Measurements from ENCODE around the gene TACSTD2. TPM values are rescaled to one million over a fixed set of nuclear protein-coding genes. Genes with fewer than 3 reads are reported as not detected.
A peak's percentile ranks its signal among the peaks of the same experiment; 100 is the strongest.
"Not testable (repeated sequence)": the region's sequence is repeated elsewhere in the genome, so short reads cannot be mapped to it uniquely, and the experiment has no call there.

TACSTD2 gene
- total RNA-seq, 1 experiment from 2014 or later, result not detected

DNA sequence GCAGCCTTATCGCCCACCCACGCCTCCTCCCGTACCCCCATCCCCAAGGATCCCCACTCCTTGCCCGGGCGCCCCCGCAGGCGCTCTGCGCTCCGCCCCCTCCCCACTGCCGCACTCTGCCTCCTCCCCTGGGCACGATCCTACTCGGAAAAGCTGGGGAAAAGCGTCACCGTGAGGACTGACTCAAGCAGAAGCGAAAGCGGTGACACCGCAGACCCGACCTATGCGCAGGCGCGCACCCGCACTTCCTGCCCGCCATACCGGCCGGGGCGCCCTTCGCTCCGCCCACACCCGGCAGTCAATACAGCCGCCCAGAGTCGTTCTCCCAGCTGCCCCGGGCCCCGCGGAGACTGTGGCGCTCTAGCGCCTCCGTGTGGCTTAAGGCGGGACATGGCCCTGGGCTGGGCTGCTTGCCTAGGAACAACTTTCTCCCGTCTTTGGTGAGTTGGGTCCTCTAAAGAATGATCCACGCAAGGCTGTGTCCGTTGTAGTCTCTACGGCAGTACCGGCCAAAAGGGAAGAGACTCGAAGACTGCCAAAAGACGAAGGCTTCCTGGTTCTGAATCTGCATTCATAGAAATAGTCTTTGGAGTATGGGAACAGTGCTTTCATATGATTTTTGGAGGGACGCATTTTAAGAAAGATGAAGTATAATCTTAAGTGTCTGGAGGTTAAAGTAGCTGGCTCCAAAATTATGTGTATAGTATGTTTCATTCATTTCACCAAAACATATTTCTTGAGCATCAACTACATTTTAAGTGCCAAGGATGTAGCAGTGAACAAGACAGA is 30.3 kb downstream of the TACSTD2 start, which contains the start of gene OMA1:
OMA1 (minus strand) TSS at position 207 of the 789 bp plus-strand sequence. CDS start 7,432 bp downstream, outside the sequence.
- Histone ChIP-seq H3K27me3 (no peaks in the 10 kb centered on the region), H3K36me3 (no peaks in the 10 kb centered on the region), H3K4me3 (peak within 1 kb of the TSS; percentile 76), H3K9me3 (no peaks in the 10 kb centered on the region)
- peak; percentile 98 for DNase-seq

GRCh38 chr1:58545591-58546519 is 31.2 kb downstream of the TACSTD2 start:
- Histone ChIP-seq H3K36me3 (no peaks in the 10 kb centered on the region), H3K27me3 (no peaks in the 10 kb centered on the region), H3K4me3 (peak overlapping the region; percentile 76), H3K9me3 (no peaks in the 10 kb centered on the region)
- DNase-seq, result peak; percentile 87

GRCh38 chr1:58543260-58543659 is 33.8 kb downstream of the TACSTD2 start:
- Histone ChIP-seq H3K36me3 (no peaks in the 10 kb centered on the region), H3K4me3 (no peak overlapping the region), H3K9me3 (no peaks in the 10 kb centered on the region), H3K27me3 (no peaks in the 10 kb centered on the region)
- DNase-seq, result no peak

DNA sequence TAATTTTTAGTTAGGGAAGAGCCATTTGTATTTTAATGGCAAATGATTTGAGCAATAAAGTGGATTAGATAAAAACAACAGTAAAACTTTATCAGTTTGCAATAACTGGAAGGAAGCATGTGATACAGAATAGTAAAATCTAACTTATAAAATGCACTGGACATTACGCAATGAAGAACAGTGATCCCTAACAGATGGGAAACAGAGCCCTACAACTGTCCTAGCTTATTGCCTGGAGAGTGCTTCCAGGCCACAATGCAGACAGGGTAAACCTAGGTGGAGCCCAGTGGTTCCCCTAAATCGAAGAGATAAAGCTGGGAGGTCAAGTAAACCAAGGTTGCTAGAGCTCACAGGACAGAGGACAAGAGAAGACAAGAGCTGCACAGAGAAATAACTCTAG is 37.5 kb downstream of the TACSTD2 start:
- Histone ChIP-seq H3K36me3 (no peaks in the 10 kb centered on the region), H3K9me3 (no peaks in the 10 kb centered on the region), H3K4me3 (no peak overlapping the region), H3K27me3 (no peaks in the 10 kb centered on the region)
- DNase-seq, result no peak

GRCh38 chr1:58538821-58539220 is 38.2 kb downstream of the TACSTD2 start:
- DNase-seq, result no peak
- H3K27me3 ChIP-seq, result no peaks in the 10 kb centered on the region
- no peaks in the 10 kb centered on the region for H3K36me3 ChIP-seq
- H3K9me3 ChIP-seq, result no peaks in the 10 kb centered on the region
- no peak overlapping the region for H3K4me3 ChIP-seq

DNA sequence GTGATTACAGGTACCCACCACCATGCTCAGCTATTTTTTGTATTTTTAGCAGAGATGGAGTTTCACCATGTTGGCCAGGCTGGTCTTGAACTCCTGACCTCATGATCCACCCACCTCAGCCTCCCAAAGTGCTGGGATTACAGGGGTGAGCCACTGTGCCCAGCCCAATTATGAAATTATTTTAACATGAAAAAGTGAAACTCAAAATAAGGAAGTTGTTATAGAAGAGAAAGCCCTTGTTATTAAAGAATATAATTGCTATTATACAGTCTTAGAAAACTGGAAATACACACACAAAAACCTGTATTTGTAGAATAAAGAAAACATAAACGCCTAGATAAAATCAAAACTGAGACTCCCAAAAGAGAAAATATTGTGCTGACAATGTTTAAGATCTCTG is 45.2 kb downstream of the TACSTD2 start:
- not testable (repeated sequence) for H3K9me3 ChIP-seq, H3K36me3 ChIP-seq, DNase-seq, H3K27me3 ChIP-seq, H3K4me3 ChIP-seq

- H3K9me3 ChIP-seq, result no peaks in the 10 kb centered on the region
- H3K36me3 ChIP-seq, result no peaks in the 10 kb centered on the region
- no peak for DNase-seq
- H3K27me3 ChIP-seq, result no peaks in the 10 kb centered on the region
- H3K4me3 ChIP-seq, result no peak overlapping the region
Measured at GRCh38 chr1:58529284-58529683, 47.8 kb downstream of the TACSTD2 start.

DNA sequence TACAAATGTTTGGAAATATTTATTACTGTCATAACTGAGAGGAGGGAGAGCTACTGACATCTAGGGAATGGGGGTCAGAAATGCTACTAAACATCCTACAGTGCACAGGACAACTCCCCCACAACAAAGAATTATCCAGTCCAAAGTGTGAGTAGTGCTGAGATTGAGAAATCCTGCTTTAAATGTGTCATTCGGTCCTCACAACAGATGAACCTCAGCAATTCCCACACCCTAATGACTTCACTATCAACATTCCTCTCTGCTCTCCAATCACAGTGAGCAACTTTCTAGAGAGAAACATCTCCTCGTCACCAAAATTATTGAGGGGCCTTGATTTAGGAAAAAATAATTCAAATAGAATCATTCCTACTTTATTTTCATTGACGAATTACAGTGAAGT is 48.5 kb downstream of the TACSTD2 start:
- Histone ChIP-seq H3K27me3 (no peaks in the 10 kb centered on the region), H3K9me3 (no peaks in the 10 kb centered on the region), H3K4me3 (no peak overlapping the region), H3K36me3 (no peaks in the 10 kb centered on the region)
- no peak for DNase-seq

Other genes starting within 250 kb of the TACSTD2 start
- 24.3 and 58.4 TPM in 2 replicates for gene OMA1, start 30.5 kb downstream of the TACSTD2 start, total RNA-seq (2014; rRNA removed; shearing (Covaris generic); ENCODE audit: low replicate concordance)
- 3.3 and 12.3 TPM in 2 replicates for gene MYSM1, start 122.8 kb upstream of the TACSTD2 start, total RNA-seq (2014; rRNA removed; shearing (Covaris generic); ENCODE audit: low replicate concordance)
- gene JUN, start 206.8 kb upstream of the TACSTD2 start, total RNA-seq (2014; rRNA removed; shearing (Covaris generic); ENCODE audit: low replicate concordance), result 104 and 126 TPM in 2 replicates

Measured in MG63 (cell line).